ENCODE data around the gene CREBL2.

Gene CREBL2

GRCh38 chr12:12669020-12669419 is 57.3 kb downstream of the CREBL2 start:
- no peak for DNase-seq (ENCODE audit: low spot score)
- Histone ChIP-seq H3K4me1 (ENCODE audit: insufficient read depth, poor library complexity, severe bottlenecking) (no peaks in the 10 kb centered on the region), H3K27me3 (ENCODE audit: insufficient read depth, poor library complexity, severe bottlenecking) (no peaks in the 10 kb centered on the region), H3K4me3 (ENCODE audit: severe bottlenecking) (no peak overlapping the region), H3K27ac (ENCODE audit: poor library complexity, severe bottlenecking) (no peak overlapping the region), H3K36me3 (ENCODE audit: low read depth) (no peaks in the 10 kb centered on the region), H3K9me3 (ENCODE audit: severe bottlenecking) (no peaks in the 10 kb centered on the region)
- no peak for ATAC-seq (ENCODE audit: low read depth)
- TF ChIP-seq CTCF (IDR thresholded peaks at IDR 0.05; ENCODE audit: poor library complexity, severe bottlenecking), result no peak

GRCh38 chr12:12671850-12672660 is 60.4 kb downstream of the CREBL2 start:
- H3K4me3 ChIP-seq (ENCODE audit: severe bottlenecking), result no peak overlapping the region
- no peaks in the 10 kb centered on the region for H3K9me3 ChIP-seq (ENCODE audit: severe bottlenecking)
- no peaks in the 10 kb centered on the region for H3K27me3 ChIP-seq (ENCODE audit: insufficient read depth, poor library complexity, severe bottlenecking)
- no peaks in the 10 kb centered on the region for H3K36me3 ChIP-seq (ENCODE audit: low read depth)
- no peaks in the 10 kb centered on the region for H3K4me1 ChIP-seq (ENCODE audit: insufficient read depth, poor library complexity, severe bottlenecking)
- no peak overlapping the region for H3K27ac ChIP-seq (ENCODE audit: poor library complexity, severe bottlenecking)
- ATAC-seq (ENCODE audit: low read depth) (no peak), DNase-seq (ENCODE audit: low spot score) (no peak)
- no peak for TF ChIP-seq CTCF (IDR thresholded peaks at IDR 0.05; ENCODE audit: poor library complexity, severe bottlenecking)

DNA sequence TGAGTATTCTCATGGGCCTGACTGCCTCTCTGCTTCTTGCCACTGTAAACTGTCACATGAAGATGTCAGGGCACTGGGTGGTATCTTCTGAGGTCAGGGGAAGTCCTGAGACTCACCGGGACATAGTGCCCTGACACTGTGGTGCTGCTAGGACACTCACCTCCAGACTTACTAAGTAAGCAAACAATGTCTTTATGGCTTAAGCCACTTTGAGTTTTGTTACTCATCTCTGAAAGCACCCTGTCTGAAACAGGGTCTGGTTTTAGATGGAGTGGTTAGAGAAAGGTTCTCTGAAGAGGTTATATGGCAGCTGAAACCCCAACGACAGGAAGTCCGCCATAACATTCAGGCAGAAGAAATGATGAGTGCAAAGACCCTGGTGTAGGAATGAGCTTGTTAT is 61.6 kb downstream of the CREBL2 start:
- DNase-seq (ENCODE audit: low spot score), result no peak
- H3K27ac ChIP-seq (ENCODE audit: poor library complexity, severe bottlenecking), result no peak overlapping the region

DNA sequence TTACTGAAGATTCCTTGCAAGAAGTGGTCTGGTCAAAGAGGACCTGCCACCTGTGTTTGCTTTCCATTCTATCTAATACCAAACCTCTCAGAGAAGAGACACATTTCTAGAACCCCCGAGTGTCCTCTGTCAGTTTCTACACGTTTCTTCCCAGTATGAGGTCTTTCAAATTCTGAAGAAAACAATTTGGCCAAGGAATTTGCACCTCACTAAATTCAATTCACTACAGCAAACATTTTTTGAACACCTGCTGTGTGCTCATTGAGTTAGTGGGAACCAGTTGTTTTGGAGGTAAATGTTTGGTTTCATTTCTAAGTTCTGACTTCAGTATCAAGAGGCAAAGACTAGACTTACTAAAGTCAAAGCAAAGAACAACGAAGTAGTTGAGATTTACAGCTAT is 64.9 kb downstream of the CREBL2 start:
- no peaks in the 10 kb centered on the region for H3K9me3 ChIP-seq (ENCODE audit: severe bottlenecking)
- no peaks in the 10 kb centered on the region for H3K36me3 ChIP-seq (ENCODE audit: low read depth)
- H3K27ac ChIP-seq (ENCODE audit: poor library complexity, severe bottlenecking), result no peak overlapping the region
- no peaks in the 10 kb centered on the region for H3K27me3 ChIP-seq (ENCODE audit: insufficient read depth, poor library complexity, severe bottlenecking)
- no peak for TF ChIP-seq CTCF (IDR thresholded peaks at IDR 0.05; ENCODE audit: poor library complexity, severe bottlenecking)
- DNase-seq (ENCODE audit: low spot score) (no peak), ATAC-seq (ENCODE audit: low read depth) (no peak)
- H3K4me3 ChIP-seq (ENCODE audit: severe bottlenecking), result no peak overlapping the region
- no peaks in the 10 kb centered on the region for H3K4me1 ChIP-seq (ENCODE audit: insufficient read depth, poor library complexity, severe bottlenecking)

More for the DNA sequence above, 61.6 kb downstream of the CREBL2 start:
- Histone ChIP-seq H3K4me1 (ENCODE audit: insufficient read depth, poor library complexity, severe bottlenecking) (no peaks in the 10 kb centered on the region), H3K4me3 (ENCODE audit: severe bottlenecking) (no peak overlapping the region), H3K9me3 (ENCODE audit: severe bottlenecking) (no peaks in the 10 kb centered on the region), H3K27me3 (ENCODE audit: insufficient read depth, poor library complexity, severe bottlenecking) (no peaks in the 10 kb centered on the region), H3K36me3 (ENCODE audit: low read depth) (no peaks in the 10 kb centered on the region)
- no peak for ATAC-seq (ENCODE audit: low read depth)
- no peak for TF ChIP-seq CTCF (IDR thresholded peaks at IDR 0.05; ENCODE audit: poor library complexity, severe bottlenecking)
